Forelimb muscle (tissue), 1 donor: ENCODE results near the gene POLN. TPM values are rescaled to one million over a fixed set of nuclear protein-coding genes. Genes with fewer than 3 reads are reported as not detected.
"Not testable (repeated sequence)": the region's sequence is repeated elsewhere in the genome, so short reads cannot be mapped to it uniquely, and the experiment has no call there.

ENCODE experiments used
- DNase-seq: peaks from one replicate; pipeline ENCODE4 v3.0.0-alpha.2; 2013; ENCODE audit warnings: low read depth
- polyA plus RNA-seq: library from polyadenylated mRNA; unstranded; fragments of 120-200 nt; gene quantifications from one replicate; pipeline ENCODE4 v1.2.1, GENCODE V29; 2013; ENCODE audit not compliant: insufficient read length

POLN gene
- polyA plus RNA-seq, 1 donor = 3.0 TPM

DNA sequence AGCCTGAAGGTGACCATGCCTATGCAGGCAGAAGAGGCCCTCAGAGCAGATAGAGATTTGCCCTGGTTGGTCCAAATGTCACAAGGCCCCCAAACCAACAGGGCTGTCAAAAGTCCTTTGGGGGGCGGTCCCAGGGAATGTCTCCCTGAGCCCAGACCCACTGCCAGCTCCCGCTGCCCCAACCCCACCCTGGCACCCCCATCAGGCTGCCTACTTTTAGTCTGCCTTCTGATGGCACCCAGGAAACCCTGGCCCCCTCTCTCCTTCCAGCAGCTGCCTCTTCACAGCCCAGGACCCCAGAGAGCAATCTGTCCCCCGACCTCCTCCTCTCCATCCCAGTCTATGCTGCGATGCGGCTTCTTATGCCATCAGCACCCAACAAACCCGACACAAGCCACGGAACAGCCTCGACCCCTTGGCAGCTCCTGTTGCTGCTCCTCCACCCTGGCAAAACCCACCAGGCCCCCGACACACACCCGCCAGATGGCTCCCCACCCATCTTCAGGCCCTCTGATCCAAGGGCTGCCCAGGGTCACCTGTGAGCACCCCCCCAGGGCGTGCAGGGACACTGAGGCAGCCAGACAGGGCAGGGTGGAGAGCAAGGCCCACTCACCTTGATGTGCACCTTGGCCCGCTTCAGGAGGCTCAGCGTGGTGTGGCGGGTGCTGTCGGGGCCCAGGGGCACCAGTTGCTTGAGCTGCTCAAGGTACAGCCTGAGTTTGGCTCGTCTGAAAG lies 10.0 kb upstream of the POLN start:
- no peak for DNase-seq

DNA sequence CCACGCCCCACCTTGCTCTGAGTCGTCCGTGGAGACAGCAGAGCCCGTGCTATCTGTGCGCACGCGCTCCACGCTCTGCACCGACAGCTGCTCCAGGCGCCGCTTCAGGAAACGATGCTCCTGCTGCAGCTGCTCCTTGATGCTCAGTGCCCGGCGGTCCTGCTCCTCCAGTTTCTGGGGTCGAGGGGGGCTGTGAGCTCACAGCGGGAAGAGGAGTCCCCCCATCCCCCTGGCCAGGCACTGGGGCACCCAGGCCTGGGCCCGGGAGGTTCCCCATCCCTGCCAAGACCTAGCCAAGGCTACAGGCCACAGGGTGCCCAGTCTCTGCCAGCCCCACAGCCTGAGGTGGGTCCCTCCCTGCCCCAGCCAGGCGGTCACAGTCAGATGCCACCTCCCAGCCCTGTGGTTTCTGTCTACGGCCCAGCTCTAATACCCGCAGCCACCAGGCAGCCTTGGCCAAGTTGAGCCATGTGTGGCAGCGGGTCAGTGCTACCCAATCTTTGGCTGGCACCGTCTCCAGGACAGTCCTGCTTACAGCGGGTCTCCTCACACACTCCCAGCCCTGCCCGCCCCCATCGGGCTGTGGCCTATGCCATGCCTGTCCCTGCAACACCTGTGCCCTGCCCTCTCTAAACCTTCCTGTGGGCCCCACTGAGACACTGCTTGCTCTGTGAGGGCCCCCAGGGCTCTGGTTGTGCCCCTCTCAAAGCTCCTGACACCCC lies 9.3 kb upstream of the POLN start:
- no peak for DNase-seq

GRCh38 chr4:2250357-2251072 lies 8.6 kb upstream of the POLN start:
- no peak for DNase-seq

- no peak for DNase-seq
Measured at GRCh38 chr4:2249526-2250356, 7.8 kb upstream of the POLN start.

DNA sequence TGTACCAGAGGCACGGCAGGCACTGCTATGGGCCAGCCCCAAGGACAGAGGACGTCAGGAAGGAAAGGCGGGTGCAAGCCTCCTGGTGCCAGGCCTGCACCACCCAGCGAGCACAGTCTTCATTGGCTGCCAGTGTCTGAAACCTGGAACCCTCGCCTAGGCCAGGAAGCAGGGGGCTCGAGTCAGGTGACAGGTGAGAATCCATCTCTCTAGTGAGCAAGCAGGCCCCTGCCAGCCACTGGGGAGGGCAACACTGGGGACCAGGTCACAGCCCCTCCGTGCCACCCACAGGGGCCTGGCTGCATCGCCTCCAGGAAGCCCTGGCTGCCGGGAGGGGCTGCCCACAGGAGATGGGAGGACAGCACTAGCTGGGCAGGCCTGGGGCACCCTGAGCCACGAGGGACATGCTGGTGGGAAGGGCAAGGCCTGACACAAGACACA lies 6.9 kb upstream of the POLN start:
- no peak for DNase-seq

DNA sequence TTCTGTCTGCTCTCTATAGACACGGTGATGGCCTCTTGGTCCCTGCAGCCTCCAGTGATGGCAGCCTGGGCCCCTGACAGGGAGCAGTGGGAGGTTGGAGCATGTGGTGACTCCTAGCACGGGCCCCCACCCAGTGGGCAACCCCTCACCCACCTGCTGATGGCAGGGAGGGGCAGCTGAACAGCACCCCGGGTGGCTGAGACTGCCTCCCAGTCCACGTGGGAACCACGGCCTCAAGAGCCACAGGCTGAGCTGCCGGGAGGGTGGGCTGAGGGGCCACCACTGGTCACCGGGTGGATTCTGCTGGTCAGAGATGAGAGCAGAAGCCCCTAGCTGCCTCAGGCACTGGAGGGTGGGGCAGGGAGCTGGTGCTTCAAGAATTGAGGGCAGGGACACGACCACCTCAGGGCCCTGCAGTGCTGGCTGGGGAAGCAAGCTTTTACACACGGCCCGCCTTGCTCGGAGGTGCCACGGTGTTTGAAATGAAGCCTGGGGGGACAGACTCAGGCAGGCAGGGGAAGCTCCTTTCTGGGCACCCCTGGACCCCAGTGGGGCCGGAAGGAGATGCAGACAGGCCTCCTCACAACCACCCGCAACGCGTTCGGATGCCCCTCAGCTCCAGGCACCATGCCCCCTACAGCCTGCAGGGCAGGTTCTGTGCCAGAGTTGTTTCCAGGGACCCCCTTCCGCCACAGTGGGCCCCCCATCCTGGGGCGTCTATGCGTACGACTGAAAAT lies 6.3 kb upstream of the POLN start:
- DNase-seq = no peak

- DNase-seq = no peak
Measured at GRCh38 chr4:2247128-2248043, 5.5 kb upstream of the POLN start.

DNA sequence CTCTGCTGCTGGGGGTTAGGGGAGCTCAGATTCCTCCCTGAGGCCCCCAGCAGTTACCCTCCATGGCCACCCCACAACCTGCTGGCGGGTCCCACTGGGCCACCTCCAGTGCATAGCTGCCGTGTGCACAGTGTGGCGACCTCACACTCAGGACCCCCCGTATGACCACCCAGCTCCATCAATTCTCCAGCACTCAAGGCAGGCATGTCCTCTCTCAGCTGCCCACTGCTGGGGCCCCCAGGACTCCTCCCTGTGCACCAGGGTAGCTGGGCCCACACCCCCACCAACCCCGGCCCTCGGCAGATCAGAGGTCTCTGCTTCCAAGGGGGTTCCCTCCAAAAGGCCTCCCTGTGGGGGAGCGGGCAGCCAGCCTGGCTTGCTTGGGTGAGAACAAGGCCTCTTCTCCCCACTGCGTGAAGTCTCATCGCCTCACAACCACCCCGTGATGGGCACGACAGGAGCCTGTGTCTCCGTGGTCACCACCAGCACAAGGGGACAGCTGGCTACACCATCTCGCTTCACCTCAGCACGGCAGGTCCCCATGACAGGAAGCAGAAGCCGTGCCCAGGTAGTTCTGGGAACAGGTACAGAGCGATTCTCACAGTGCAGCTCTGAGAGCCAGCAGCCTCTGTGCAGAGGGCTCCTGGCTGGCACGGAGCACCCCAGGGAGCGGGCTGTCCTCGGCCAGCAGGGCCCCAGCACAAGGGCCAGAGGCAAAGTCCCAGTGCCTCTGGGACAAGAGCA lies 4.6 kb upstream of the POLN start:
- no peak for DNase-seq

GRCh38 chr4:2245787-2246275 lies 3.9 kb upstream of the POLN start:
- no peak for DNase-seq

GRCh38 chr4:2245057-2245786 lies 3.3 kb upstream of the POLN start:
- no peak for DNase-seq

DNA sequence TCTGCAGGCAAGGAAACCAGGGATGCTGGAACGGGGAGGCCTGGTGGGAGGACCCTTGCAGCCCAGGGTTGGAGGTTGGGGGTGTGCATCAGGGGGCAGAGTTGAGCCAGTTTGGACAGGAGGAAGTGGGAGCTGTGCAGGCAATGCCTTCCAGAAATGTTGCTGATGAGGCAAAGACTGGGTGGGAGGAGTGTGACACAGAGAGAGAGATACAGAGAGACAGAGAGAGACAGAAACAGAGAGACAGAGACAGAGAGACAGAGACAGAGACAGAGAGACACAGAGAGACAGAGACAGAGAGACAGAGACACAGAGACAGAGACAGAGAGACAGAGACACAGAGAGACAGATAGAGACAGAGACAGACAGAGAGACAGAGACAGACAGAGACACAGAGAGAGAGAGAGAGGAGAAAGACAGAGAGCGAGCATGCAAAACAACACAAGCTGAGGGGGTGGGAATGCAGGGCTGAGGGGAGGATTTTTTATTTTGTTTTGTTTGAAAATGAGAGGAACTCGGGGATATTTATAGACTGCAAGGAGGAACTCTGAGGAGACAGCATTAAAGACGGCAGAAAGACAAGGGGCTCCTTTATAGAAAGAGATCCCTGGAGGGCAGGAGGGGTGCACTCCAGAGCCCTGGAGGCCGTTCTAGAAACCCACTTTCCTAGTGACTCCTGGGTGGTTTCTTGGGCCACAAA lies 1.9 kb upstream of the POLN start:
- DNase-seq = no peak

DNA sequence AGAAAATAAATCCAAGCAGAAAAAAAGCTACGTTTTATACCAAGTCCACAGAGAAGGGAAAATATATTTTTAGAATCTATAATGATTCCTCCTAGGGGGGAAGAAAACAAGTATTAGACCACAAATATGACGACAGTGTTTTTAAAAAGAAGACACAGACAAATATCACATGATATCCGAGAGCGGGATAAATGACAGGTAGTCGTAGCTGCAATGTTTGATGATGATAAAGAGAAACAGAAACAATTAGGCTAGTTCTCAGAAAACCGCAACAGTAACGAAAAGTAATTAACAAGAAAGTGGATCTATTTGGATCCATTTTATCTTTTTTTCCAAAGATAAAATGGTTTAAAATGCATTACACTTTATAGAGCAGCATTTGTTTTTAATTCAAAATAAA lies 918 bp downstream of the POLN start:
- no peak for DNase-seq

GRCh38 chr4:2236944-2237666 lies 4.8 kb downstream of the POLN start:
- no peak for DNase-seq

- no peak for DNase-seq
Measured at GRCh38 chr4:2231082-2231481, 10.8 kb downstream of the POLN start.

- DNase-seq = no peak
Measured at GRCh38 chr4:2226261-2226660, 15.7 kb downstream of the POLN start.

DNA sequence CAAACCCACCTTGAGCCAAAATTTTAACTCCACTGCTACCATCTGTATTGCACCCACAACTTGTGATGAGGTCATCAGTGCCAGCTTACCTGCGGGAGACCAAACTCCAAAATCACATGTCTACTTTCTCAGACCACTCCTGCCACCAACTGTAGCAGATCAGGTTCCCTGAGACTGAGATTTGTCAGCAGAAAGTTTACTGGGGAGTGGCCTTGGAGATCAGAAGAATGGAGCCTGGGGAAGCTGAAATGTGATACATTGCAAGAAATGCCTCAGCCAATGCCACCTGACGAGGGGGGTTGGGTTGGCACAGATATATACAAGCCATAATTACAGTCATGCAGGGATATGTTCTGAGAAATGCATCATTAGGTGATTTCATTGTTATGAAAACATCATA lies 19.1 kb downstream of the POLN start:
- no peak for DNase-seq

GRCh38 chr4:2221378-2221777 lies 20.5 kb downstream of the POLN start:
- DNase-seq = not testable (repeated sequence)
